ENCODE results near the gene ABLIM3. TPM values are rescaled to one million over a fixed set of nuclear protein-coding genes. Genes with fewer than 3 reads are reported as not detected.
"Not testable (repeated sequence)": the region's sequence is repeated elsewhere in the genome, so short reads cannot be mapped to it uniquely, and the experiment has no call there.

The ABLIM3 gene
- total and polyA plus RNA-seq, 10 of the 15 experiments (the other 5 are each of a cell fraction or from before 2014, with no cell fraction given): 0.03 TPM; not detected in 9

- ChIA-PET POLR2A (no interaction called here), CTCF (no interaction called here), SMC1A (ENCODE audit: uncharacterized antibody, unreplicated experiment) (no interaction called here), RAD21 (ENCODE audit: unreplicated experiment) (no interaction called here)
- H3K9me3 ChIP-seq (replicated peaks; ENCODE audit: control insufficient read depth, insufficient read depth, low read length): peaks cover 3% of the 10 kb centered on the region; the same call in 2 of the 3 replicates
- H3K4me1 ChIP-seq (ENCODE audit: control insufficient read depth, insufficient read depth, low read length): no peaks in the 10 kb centered on the region
- intact Hi-C loops (cut with micrococcal nuclease; ENCODE audit: unreplicated experiment) (no loop called here), in situ Hi-C loops (cut with MboI) (no loop called here)
- no peaks in the 10 kb centered on the region for H4K20me1 ChIP-seq (ENCODE audit: control insufficient read depth, insufficient read depth)
- ATAC-seq (no peak; the same call in 2 of the 3 replicates), DNase-seq (ENCODE audit: low read depth, low spot score) (no peak), FAIRE-seq (no peak)
- H3K36me3 ChIP-seq (ENCODE audit: control insufficient read depth in 2 of 2, insufficient read depth in 2 of 2, low read length in 1 of 2): no peaks in the 10 kb centered on the region
- no peaks in the 10 kb centered on the region for H3K79me2 ChIP-seq (ENCODE audit: control insufficient read depth, insufficient read depth, low read length)
- no peak within 1 kb of the TSS for H3K4me3 ChIP-seq
- peaks cover 9 to 12% of the 10 kb centered on the region in 2 experiments for H3K27me3 ChIP-seq (replicated peaks in 1 of 2; ENCODE audit: control insufficient read depth in 2 of 2, insufficient read depth in 2 of 2, low read length in 1 of 2)
- 2% methylated on average over 27 of the region's 81 CpGs for WGBS (ENCODE audit: insufficient coverage, insufficient replicate concordance, low lambda C conversion rate, missing lambda C conversion rate)
- peak; percentile 53 for TF ChIP-seq SUZ12 (IDR thresholded peaks at IDR 0.05; ENCODE audit: unreplicated experiment)
- no peak for TF ChIP-seq SUPT20H (IDR thresholded peaks at IDR 0.05; ENCODE audit: borderline replicate concordance, control insufficient read depth, low read depth, low read length)
- H3K9ac ChIP-seq (ENCODE audit: control insufficient read depth, insufficient read depth, low read length): no peak within 1 kb of the TSS
- no peak within 1 kb of the TSS for H3K27ac ChIP-seq (ENCODE audit: control insufficient read depth, insufficient read depth)
- BruUV-seq (replicated peaks): no TSS peak
- no peak within 1 kb of the TSS for H3K4me2 ChIP-seq (ENCODE audit: control insufficient read depth, insufficient read depth)
- no peak within 1 kb of the TSS for H2AFZ ChIP-seq (ENCODE audit: control insufficient read depth, low read depth, low read length)
Measured at GRCh38 chr5:149271716-149272563, 130.6 kb downstream of the ABLIM3 start, which contains the start of gene AFAP1L1. TSS of gene AFAP1L1 (plus strand) at chr5:149271859. CDS start at chr5:149271969, 110 bp downstream.

- ATAC-seq; H3K79me2 ChIP-seq (ENCODE audit: control insufficient read depth, insufficient read depth, low read length); H3K9me3 ChIP-seq (replicated peaks; ENCODE audit: control insufficient read depth, insufficient read depth, low read length); H3K4me2 ChIP-seq (ENCODE audit: control insufficient read depth, insufficient read depth); in situ Hi-C loops (cut with MboI); SMC1A ChIA-PET (ENCODE audit: uncharacterized antibody, unreplicated experiment); DNase-seq (ENCODE audit: low read depth, low spot score); POLR2A ChIA-PET; H3K36me3 ChIP-seq (ENCODE audit: control insufficient read depth in 2 of 2, insufficient read depth in 2 of 2, low read length in 1 of 2); H3K4me3 ChIP-seq; BruUV-seq (replicated peaks); H3K4me1 ChIP-seq (ENCODE audit: control insufficient read depth, insufficient read depth, low read length); CTCF ChIA-PET; H3K9ac ChIP-seq (ENCODE audit: control insufficient read depth, insufficient read depth, low read length); H3K27ac ChIP-seq (ENCODE audit: control insufficient read depth, insufficient read depth); intact Hi-C loops (cut with micrococcal nuclease; ENCODE audit: unreplicated experiment); H2AFZ ChIP-seq (ENCODE audit: control insufficient read depth, low read depth, low read length); H4K20me1 ChIP-seq (ENCODE audit: control insufficient read depth, insufficient read depth); RAD21 ChIA-PET (ENCODE audit: unreplicated experiment); FAIRE-seq: not testable (repeated sequence)
- H3K27me3 ChIP-seq (replicated peaks in 1 of 2; ENCODE audit: control insufficient read depth in 2 of 2, insufficient read depth in 2 of 2, low read length in 1 of 2): peaks cover 12 to 13% of the 10 kb centered on the region in 2 experiments
- 79% methylated on average over 12 of the region's 16 CpGs for WGBS (ENCODE audit: insufficient coverage, insufficient replicate concordance, low lambda C conversion rate, missing lambda C conversion rate)
Measured at GRCh38 chr5:149272781-149273180, 131.5 kb downstream of the ABLIM3 start.
